ENCODE results near the gene CLEC18A.

Gene CLEC18A

DNA sequence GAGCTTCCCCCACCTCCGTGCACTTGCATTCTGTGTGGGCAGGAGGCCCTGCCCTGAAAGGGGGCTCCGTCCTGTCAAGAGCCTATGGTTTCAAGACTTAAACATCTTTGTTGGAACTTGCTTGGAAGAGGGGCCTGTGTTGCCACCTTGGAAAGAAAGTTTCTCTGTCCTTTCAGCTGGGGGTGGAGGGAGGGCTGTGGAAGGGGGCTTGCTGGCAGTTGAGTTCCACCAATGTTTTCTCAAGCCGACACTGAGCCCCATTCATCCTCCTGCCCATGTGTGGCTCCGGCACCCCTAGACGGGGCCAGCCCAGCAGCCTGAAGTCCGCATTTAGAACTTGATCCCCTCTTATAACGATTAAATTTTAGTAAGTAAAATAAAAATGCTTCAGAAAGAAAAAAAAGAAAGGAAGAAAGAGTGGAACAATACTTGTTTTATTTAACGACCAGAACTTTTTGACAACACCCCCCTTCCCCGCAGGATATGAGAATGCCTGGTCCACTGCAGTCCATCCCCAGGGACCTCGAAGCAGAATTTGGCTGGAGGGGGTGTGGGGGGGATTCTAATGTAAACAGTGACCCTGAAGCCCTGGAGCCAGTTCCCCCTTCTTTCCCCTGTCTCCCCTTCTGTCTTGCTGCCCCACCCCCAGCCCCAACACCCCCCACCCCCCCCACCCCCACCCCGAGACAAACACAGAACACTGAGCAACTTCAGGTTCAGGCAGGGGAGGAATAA, 26.9 kb upstream of the CLEC18A start:
- TF ChIP-seq CTCF (IDR thresholded peaks at IDR 0.05; ENCODE audit: borderline replicate concordance, insufficient read depth, low read depth, low read length) = no peak
- H3K4me3 ChIP-seq (ENCODE audit: low read depth, low read length) = no peak overlapping the region

DNA sequence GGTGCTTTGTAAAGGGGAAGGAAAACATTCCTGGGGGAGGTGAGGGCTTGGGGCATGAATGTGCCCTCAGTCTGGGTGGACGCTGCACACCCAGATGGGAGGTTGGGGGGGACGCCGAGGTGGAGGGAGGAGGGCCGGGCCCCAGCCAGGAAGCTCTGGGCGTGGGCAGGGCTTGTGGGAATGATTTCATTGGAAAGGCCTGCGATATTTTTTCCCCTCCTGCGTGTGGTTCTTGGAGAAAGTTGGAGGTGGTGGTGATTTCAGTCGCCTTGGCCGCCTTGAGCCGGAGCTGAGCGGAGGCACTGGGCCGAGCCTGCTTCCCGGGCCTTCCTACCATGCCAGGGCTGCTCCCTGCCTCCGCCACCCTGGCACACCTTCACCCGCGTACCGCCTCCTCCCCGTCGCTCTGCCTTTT, 26.4 kb upstream of the CLEC18A start:
- H3K4me3 ChIP-seq (ENCODE audit: low read depth, low read length) = no peak overlapping the region
- no peak for TF ChIP-seq CTCF (IDR thresholded peaks at IDR 0.05; ENCODE audit: borderline replicate concordance, insufficient read depth, low read depth, low read length)

- H3K4me3 ChIP-seq (ENCODE audit: low read depth, low read length) = no peak overlapping the region
- no peak for TF ChIP-seq CTCF (IDR thresholded peaks at IDR 0.05; ENCODE audit: borderline replicate concordance, insufficient read depth, low read depth, low read length)
These were observed 25.8 kb upstream of the CLEC18A start for GRCh38 chr16:69925311-69925710.

GRCh38 chr16:69926241-69926640, 24.9 kb upstream of the CLEC18A start:
- H3K4me3 ChIP-seq (ENCODE audit: low read depth, low read length) = no peak overlapping the region
- TF ChIP-seq CTCF (IDR thresholded peaks at IDR 0.05; ENCODE audit: borderline replicate concordance, insufficient read depth, low read depth, low read length) = no peak

DNA sequence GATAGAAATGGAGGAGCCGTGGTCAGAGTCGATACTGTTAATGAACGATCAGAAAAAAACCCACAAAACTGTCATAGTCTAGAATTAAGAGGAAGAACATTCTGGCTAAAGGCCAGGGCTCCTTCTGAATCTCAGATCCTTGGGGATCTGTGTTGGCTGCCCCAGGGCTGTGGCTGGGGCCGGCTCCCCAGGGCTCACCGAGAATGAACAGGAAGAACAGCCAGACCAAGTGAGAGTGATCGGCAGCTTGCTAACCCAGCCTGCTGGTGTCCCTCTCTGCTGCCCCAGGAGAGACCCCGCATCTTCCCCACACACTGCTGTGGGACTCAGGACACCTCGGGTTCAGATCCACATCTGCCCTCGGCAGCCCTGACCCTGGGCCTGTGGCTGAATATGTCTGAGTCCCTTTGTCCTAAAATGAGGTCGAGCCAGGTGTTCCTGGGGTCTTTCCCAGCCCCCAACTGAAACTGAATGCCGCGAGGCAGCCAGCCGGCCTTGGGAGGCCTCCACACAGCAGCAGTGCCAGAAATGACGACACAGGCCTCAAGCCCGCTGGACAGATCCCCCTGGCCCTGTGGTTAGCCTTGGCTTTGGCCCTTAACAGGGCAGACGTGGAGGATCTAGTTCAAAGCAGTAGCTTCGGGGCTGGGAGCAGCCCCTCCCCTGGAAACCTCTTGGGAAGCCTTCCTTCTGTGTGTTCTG, 23.9 kb upstream of the CLEC18A start:
- no peak for TF ChIP-seq CTCF (IDR thresholded peaks at IDR 0.05; ENCODE audit: borderline replicate concordance, insufficient read depth, low read depth, low read length)
- H3K4me3 ChIP-seq (ENCODE audit: low read depth, low read length) = no peak overlapping the region

- no peak for TF ChIP-seq CTCF (IDR thresholded peaks at IDR 0.05; ENCODE audit: borderline replicate concordance, insufficient read depth, low read depth, low read length)
- no peak overlapping the region for H3K4me3 ChIP-seq (ENCODE audit: low read depth, low read length)
These were observed 22.2 kb upstream of the CLEC18A start for GRCh38 chr16:69928856-69929400.

Measured in GM12875 (cell line).